OCI-LY3 (cell line): ENCODE results near the gene DDIT3.

Experiments
- CTCF ChIP-seq: fragments of 200-600, 300-600 bp; sonication (generic); IDR thresholded peaks from 2 replicates; pipeline ENCODE4 v1.5.1; 2014; ENCODE audit warnings: antibody characterized with exemption, low read length, low read depth
- EZH2phosphoT487 ChIP-seq: fragments of 200-600 bp; shearing (Covaris generic); IDR thresholded peaks from 2 replicates; pipeline ENCODE4 v1.6.1; 2018; ENCODE audit warnings: antibody characterized with exemption, mixed run types, low read depth

GRCh38 chr12:57467915-57468314 is 52.4 kb downstream of the DDIT3 start:
- TF ChIP-seq EZH2phosphoT487 (no peak), CTCF (no peak)
